SK-N-SH (cell line): ENCODE measurements around the gene PCDH1.

Experiments
- ELF1 ChIP-seq: IDR thresholded peaks from 2 replicates; pipeline ENCODE4 v1.4.0; 2012
- EP300 ChIP-seq, 2 experiments: IDR thresholded peaks; 2 replicates each; pipeline versions ENCODE4 v1.4.0 to v1.6.1; 2012; ENCODE audit warnings: borderline replicate concordance in 1 of 2, low read depth in 1 of 2, low read length in 1 of 2
- GABPA ChIP-seq: IDR thresholded peaks from 2 replicates; pipeline ENCODE4 v1.4.0; 2012; ENCODE audit warnings: low read depth, mild to moderate bottlenecking
- MXI1 ChIP-seq: IDR thresholded peaks from 2 replicates; pipeline ENCODE4 v1.6.1; 2012; ENCODE audit warnings: mild to moderate bottlenecking, low read depth, low read length, improper control_type of control experiment
- NFIC ChIP-seq: IDR thresholded peaks from 2 replicates; pipeline ENCODE4 v1.4.0; 2012; ENCODE audit warnings: borderline replicate concordance
- POLR2AphosphoS5 ChIP-seq: IDR thresholded peaks from 2 replicates; pipeline ENCODE4 v1.6.1; 2012; ENCODE audit warnings: low read depth, low read length
- RCOR1 ChIP-seq: fragments of 150-350 bp; IDR thresholded peaks from 2 replicates; pipeline ENCODE4 v1.6.1; 2017; ENCODE audit warnings: antibody characterized with exemption, low read length
- RFX5 ChIP-seq: IDR thresholded peaks from 2 replicates; pipeline ENCODE4 v1.6.1; 2012; ENCODE audit warnings: mild to moderate bottlenecking, improper control_type of control experiment, low read length
- RXRA ChIP-seq: IDR thresholded peaks from 2 replicates; pipeline ENCODE4 v1.4.0; 2012; ENCODE audit warnings: low read depth, mild to moderate bottlenecking, borderline replicate concordance
- SMC3 ChIP-seq: IDR thresholded peaks from 2 replicates; pipeline ENCODE4 v1.6.1; 2012; ENCODE audit warnings: low read depth, low read length, improper control_type of control experiment
- TCF12 ChIP-seq: IDR thresholded peaks from 2 replicates; pipeline ENCODE4 v1.4.0; 2012
- YY1 ChIP-seq: IDR thresholded peaks from 2 replicates; pipeline ENCODE4 v1.4.0; 2012; ENCODE audit warnings: low read depth, mild to moderate bottlenecking
- TF ChIP-seq, protein P1 (sequence below): fragments of 200-600 bp; sonication (generic); IDR thresholded peaks from 2 replicates; pipeline ENCODE4 v1.6.1; 2017; ENCODE audit warnings: antibody characterized with exemption, mild to moderate bottlenecking, moderate library complexity
- TF ChIP-seq, protein P2 (sequence below): IDR thresholded peaks from 2 replicates; pipeline ENCODE4 v1.4.0; 2012; ENCODE audit warnings: low read depth, borderline replicate concordance

DNA sequence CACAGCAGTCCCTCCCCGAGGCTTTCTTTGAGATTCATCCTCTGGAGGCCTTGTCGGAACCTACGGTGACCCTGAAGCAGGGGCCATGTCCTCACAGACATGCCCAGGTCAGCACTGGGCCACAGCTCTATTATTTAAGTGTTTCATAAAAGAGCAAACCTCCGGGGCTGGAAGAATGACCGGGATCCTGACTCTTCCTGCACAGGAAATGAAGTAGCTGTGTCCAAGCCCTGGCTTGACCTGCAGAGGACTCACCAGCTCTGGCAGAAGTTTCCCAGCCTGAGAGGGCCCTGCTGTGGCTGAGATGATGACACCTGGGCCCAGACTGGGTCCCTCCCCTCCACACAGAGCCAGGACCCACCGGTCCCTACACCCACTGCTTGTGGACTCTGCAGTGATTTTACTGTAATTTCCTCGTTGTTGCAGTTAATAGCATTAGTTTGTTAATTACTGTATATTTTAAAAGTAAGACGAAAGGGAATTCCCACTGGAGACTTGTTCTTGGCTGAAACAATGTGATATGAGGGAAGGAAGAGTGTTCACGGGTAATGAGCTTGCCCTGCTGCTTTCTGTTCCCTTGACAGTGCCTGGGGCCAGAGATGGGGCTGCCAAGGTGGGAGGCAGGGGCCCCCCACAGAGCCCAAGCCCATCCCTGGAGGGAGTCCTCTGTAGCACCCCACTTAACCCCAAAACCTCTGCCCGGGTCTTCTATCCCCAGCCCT is 72.2 kb downstream of the PCDH1 start:
- TF ChIP-seq, protein P1, sequence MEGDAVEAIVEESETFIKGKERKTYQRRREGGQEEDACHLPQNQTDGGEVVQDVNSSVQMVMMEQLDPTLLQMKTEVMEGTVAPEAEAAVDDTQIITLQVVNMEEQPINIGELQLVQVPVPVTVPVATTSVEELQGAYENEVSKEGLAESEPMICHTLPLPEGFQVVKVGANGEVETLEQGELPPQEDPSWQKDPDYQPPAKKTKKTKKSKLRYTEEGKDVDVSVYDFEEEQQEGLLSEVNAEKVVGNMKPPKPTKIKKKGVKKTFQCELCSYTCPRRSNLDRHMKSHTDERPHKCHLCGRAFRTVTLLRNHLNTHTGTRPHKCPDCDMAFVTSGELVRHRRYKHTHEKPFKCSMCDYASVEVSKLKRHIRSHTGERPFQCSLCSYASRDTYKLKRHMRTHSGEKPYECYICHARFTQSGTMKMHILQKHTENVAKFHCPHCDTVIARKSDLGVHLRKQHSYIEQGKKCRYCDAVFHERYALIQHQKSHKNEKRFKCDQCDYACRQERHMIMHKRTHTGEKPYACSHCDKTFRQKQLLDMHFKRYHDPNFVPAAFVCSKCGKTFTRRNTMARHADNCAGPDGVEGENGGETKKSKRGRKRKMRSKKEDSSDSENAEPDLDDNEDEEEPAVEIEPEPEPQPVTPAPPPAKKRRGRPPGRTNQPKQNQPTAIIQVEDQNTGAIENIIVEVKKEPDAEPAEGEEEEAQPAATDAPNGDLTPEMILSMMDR, result no peak
- TF ChIP-seq RCOR1, result no peak
- no peak for TF ChIP-seq MXI1
- no peak for TF ChIP-seq EP300 (IDR thresholded peaks at IDR 0.05; ENCODE audit: borderline replicate concordance in 1 of 2, low read depth in 1 of 2, low read length in 1 of 2)
- TF ChIP-seq NFIC, result no peak
- no peak for TF ChIP-seq YY1
- TF ChIP-seq SMC3, result no peak
- no peak for TF ChIP-seq GABPA
- no peak for TF ChIP-seq POLR2AphosphoS5
- no peak for TF ChIP-seq TCF12
- TF ChIP-seq, protein P2, sequence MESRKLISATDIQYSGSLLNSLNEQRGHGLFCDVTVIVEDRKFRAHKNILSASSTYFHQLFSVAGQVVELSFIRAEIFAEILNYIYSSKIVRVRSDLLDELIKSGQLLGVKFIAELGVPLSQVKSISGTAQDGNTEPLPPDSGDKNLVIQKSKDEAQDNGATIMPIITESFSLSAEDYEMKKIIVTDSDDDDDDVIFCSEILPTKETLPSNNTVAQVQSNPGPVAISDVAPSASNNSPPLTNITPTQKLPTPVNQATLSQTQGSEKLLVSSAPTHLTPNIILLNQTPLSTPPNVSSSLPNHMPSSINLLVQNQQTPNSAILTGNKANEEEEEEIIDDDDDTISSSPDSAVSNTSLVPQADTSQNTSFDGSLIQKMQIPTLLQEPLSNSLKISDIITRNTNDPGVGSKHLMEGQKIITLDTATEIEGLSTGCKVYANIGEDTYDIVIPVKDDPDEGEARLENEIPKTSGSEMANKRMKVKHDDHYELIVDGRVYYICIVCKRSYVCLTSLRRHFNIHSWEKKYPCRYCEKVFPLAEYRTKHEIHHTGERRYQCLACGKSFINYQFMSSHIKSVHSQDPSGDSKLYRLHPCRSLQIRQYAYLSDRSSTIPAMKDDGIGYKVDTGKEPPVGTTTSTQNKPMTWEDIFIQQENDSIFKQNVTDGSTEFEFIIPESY, result no peak
- no peak for TF ChIP-seq ELF1
- no peak for TF ChIP-seq RXRA
- TF ChIP-seq RFX5, result no peak
